NK-92 treated with Interleukin-12 subunit alpha and Interleukin-12 subunit beta, amount 100 ng/mL, for 24 hours (cell line): ENCODE results near the gene CD79B.

Source experiments
- DNase-seq: peaks from one replicate; lab custom pipeline; 2025; lab: John Stamatoyannopoulos, UW

CD79B gene

GRCh38 chr17:63954402-63955063 lies 22.4 kb upstream of the CD79B start:
- peak; percentile 70 for DNase-seq

- no peak for DNase-seq
These were observed 19.1 kb upstream of the CD79B start for GRCh38 chr17:63950940-63951907.

- DNase-seq, result no peak
These were observed 17.6 kb upstream of the CD79B start for GRCh38 chr17:63949576-63950250.

GRCh38 chr17:63948521-63948920 lies 16.4 kb upstream of the CD79B start:
- DNase-seq, result no peak

GRCh38 chr17:63947711-63948330 lies 15.7 kb upstream of the CD79B start:
- no peak for DNase-seq

- DNase-seq, result peak; percentile 42
These were observed 14.6 kb upstream of the CD79B start for GRCh38 chr17:63946440-63947363.

GRCh38 chr17:63945784-63946439 lies 13.8 kb upstream of the CD79B start:
- DNase-seq, result no peak

- no peak for DNase-seq
These were observed 12.8 kb upstream of the CD79B start for GRCh38 chr17:63944736-63945499.

GRCh38 chr17:63943745-63944144 lies 11.6 kb upstream of the CD79B start:
- no peak for DNase-seq

GRCh38 chr17:63942309-63942985 lies 10.3 kb upstream of the CD79B start:
- no peak for DNase-seq

- DNase-seq, result no peak
These were observed 9.6 kb upstream of the CD79B start for GRCh38 chr17:63941751-63942150.

GRCh38 chr17:63941162-63941561 lies 9.0 kb upstream of the CD79B start:
- DNase-seq, result no peak

- no peak for DNase-seq
These were observed 8.5 kb upstream of the CD79B start for GRCh38 chr17:63940584-63940983.

GRCh38 chr17:63939884-63940283 lies 7.8 kb upstream of the CD79B start:
- DNase-seq, result no peak

- DNase-seq, result no peak
These were observed 7.3 kb upstream of the CD79B start for GRCh38 chr17:63939401-63939800.

GRCh38 chr17:63937920-63938319 lies 5.8 kb upstream of the CD79B start:
- DNase-seq, result no peak

GRCh38 chr17:63937319-63937718 lies 5.2 kb upstream of the CD79B start:
- no peak for DNase-seq

- no peak for DNase-seq
These were observed 2.3 kb upstream of the CD79B start for GRCh38 chr17:63934183-63935112.
